Neural cell (in vitro differentiated cells): Measurements from ENCODE around the gene RPL9.

Source experiments
- EP300 ChIP-seq: fragments of 450-650 bp; conservative IDR thresholded peaks from 2 replicates; pipeline ENCODE4 v1.6.1; 2014; ENCODE audit warnings: antibody characterized with exemption, mild to moderate bottlenecking, moderate library complexity; ENCODE audit not compliant: poor library complexity, severe bottlenecking
- EZH2 ChIP-seq: fragments of 200-600, 300-800 bp; shearing (Covaris generic), sonication (generic); IDR thresholded peaks from 2 replicates; pipeline ENCODE4 v1.6.1; 2014; ENCODE audit warnings: antibody characterized with exemption, low read length, borderline replicate concordance, mild to moderate bottlenecking; ENCODE audit not compliant: insufficient read depth, poor library complexity, severe bottlenecking
- POLR2AphosphoS5 ChIP-seq: IDR thresholded peaks from 2 replicates; pipeline ENCODE4 v1.6.1; 2012
- TF ChIP-seq, protein P1 (sequence below): fragments of 450-650 bp; IDR thresholded peaks from 2 replicates; pipeline ENCODE4 v1.5.1; 2014; ENCODE audit warnings: antibody characterized with exemption, mild to moderate bottlenecking, moderate library complexity; ENCODE audit not compliant: poor library complexity, severe bottlenecking

DNA sequence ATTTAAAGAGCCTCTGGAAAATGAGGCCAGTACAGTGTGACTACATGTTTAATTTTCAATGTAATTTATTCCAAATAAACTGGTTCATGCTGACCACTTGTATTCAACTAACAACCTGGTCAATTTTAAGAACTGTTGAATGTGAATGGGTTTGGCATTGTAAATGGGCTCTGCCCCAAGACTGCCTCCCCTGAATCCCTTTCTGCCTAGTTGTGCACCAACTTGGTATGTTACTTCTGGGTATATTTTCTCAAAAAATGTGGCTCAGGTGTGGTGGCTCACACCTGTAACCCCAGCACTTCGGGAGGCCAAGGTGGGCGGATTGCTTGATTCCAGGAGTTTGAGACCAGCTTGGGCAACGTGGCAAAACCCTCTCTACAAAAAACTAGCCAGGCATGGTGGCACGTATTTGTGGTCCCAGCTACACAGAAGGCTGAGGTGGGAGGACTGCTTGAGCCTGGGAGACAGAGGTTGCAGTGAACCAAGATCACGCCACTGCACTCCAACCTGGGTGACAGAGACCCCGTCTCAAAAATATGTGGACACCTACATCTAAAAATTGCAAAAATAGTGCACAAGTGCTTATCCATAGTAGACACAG is 7.2 kb downstream of the RPL9 start:
- TF ChIP-seq EP300: no peak
- TF ChIP-seq POLR2AphosphoS5: no peak
- TF ChIP-seq, protein P1, sequence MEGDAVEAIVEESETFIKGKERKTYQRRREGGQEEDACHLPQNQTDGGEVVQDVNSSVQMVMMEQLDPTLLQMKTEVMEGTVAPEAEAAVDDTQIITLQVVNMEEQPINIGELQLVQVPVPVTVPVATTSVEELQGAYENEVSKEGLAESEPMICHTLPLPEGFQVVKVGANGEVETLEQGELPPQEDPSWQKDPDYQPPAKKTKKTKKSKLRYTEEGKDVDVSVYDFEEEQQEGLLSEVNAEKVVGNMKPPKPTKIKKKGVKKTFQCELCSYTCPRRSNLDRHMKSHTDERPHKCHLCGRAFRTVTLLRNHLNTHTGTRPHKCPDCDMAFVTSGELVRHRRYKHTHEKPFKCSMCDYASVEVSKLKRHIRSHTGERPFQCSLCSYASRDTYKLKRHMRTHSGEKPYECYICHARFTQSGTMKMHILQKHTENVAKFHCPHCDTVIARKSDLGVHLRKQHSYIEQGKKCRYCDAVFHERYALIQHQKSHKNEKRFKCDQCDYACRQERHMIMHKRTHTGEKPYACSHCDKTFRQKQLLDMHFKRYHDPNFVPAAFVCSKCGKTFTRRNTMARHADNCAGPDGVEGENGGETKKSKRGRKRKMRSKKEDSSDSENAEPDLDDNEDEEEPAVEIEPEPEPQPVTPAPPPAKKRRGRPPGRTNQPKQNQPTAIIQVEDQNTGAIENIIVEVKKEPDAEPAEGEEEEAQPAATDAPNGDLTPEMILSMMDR: no peak
- TF ChIP-seq EZH2: no peak
